Stimulated activated naive CD8-positive, alpha-beta T cell treated with anti-CD3 and anti-CD28 coated beads, Interleukin-15, Interleukin-2, amounts not matched to agents 100 ng/mL and 50 ng/mL, for 24 hours (primary cell): Measurements from ENCODE around the gene MATN4.

Experiments
- H3K27ac Mint-ChIP-seq: one replicate; pipeline ENCODE4 v1.8.0; 2021; ENCODE audit warnings: mild to moderate bottlenecking, mixed read lengths
- H3K27me3 Mint-ChIP-seq: one replicate; pipeline ENCODE4 v1.8.0; 2021; ENCODE audit warnings: mixed read lengths
- H3K36me3 Mint-ChIP-seq: one replicate; pipeline ENCODE4 v1.8.0; 2021; ENCODE audit warnings: low read depth, mixed read lengths
- H3K4me1 Mint-ChIP-seq: one replicate; pipeline ENCODE4 v1.8.0; 2021; ENCODE audit warnings: low read depth, mixed read lengths
- H3K4me3 Mint-ChIP-seq: one replicate; pipeline ENCODE4 v1.8.0; 2021; ENCODE audit warnings: mild to moderate bottlenecking, mixed read lengths
- H3K9me3 Mint-ChIP-seq: one replicate; pipeline ENCODE4 v1.8.0; 2021; ENCODE audit warnings: mixed read lengths

The MATN4 gene

GRCh38 chr20:45330476-45330875, 22.4 kb upstream of the MATN4 start:
- H3K27ac Mint-ChIP-seq = no peak overlapping the region

GRCh38 chr20:45329497-45330319, 21.6 kb upstream of the MATN4 start:
- Mint-ChIP-seq H3K9me3 (no peaks in the 10 kb centered on the region), H3K4me3 (no peak overlapping the region), H3K27ac (no peak overlapping the region), H3K27me3 (no peaks in the 10 kb centered on the region), H3K36me3 (peaks cover 54% of the 10 kb centered on the region), H3K4me1 (no peaks in the 10 kb centered on the region)

More at GRCh38 chr20:45330476-45330875, 22.4 kb upstream of the MATN4 start:
- Mint-ChIP-seq H3K9me3 (no peaks in the 10 kb centered on the region), H3K27me3 (no peaks in the 10 kb centered on the region), H3K4me1 (no peaks in the 10 kb centered on the region), H3K36me3 (peaks cover 58% of the 10 kb centered on the region), H3K4me3 (no peak overlapping the region)

- H3K4me3 Mint-ChIP-seq = no peak overlapping the region
- no peaks in the 10 kb centered on the region for H3K4me1 Mint-ChIP-seq
- H3K27ac Mint-ChIP-seq = no peak overlapping the region
- no peaks in the 10 kb centered on the region for H3K9me3 Mint-ChIP-seq
- no peaks in the 10 kb centered on the region for H3K27me3 Mint-ChIP-seq
- peaks cover 54% of the 10 kb centered on the region for H3K36me3 Mint-ChIP-seq
Observed at GRCh38 chr20:45328451-45328850, 20.4 kb upstream of the MATN4 start.

- no peak overlapping the region for H3K27ac Mint-ChIP-seq
Observed at GRCh38 chr20:45325371-45325770, 17.3 kb upstream of the MATN4 start.

GRCh38 chr20:45323731-45324130, 15.6 kb upstream of the MATN4 start:
- no peak overlapping the region for H3K27ac Mint-ChIP-seq
- no peaks in the 10 kb centered on the region for H3K9me3 Mint-ChIP-seq
- peaks cover 28% of the 10 kb centered on the region for H3K4me1 Mint-ChIP-seq

More at GRCh38 chr20:45325371-45325770, 17.3 kb upstream of the MATN4 start:
- Mint-ChIP-seq H3K27me3 (no peaks in the 10 kb centered on the region), H3K4me3 (no peak overlapping the region), H3K4me1 (peaks cover 17% of the 10 kb centered on the region), H3K36me3 (peaks cover 39% of the 10 kb centered on the region), H3K9me3 (no peaks in the 10 kb centered on the region)

GRCh38 chr20:45322952-45323383, 14.9 kb upstream of the MATN4 start:
- H3K9me3 Mint-ChIP-seq = no peaks in the 10 kb centered on the region
- H3K27me3 Mint-ChIP-seq = no peaks in the 10 kb centered on the region
- H3K36me3 Mint-ChIP-seq = peaks cover 21% of the 10 kb centered on the region
- peaks cover 35% of the 10 kb centered on the region for H3K4me1 Mint-ChIP-seq
- no peak overlapping the region for H3K27ac Mint-ChIP-seq
- H3K4me3 Mint-ChIP-seq = no peak overlapping the region

More at GRCh38 chr20:45323731-45324130, 15.6 kb upstream of the MATN4 start:
- no peaks in the 10 kb centered on the region for H3K27me3 Mint-ChIP-seq
- no peak overlapping the region for H3K4me3 Mint-ChIP-seq
- H3K36me3 Mint-ChIP-seq = peaks cover 28% of the 10 kb centered on the region

- Mint-ChIP-seq H3K4me1 (peaks cover 46% of the 10 kb centered on the region), H3K27me3 (peaks cover 12% of the 10 kb centered on the region), H3K9me3 (no peaks in the 10 kb centered on the region), H3K27ac (peak overlapping the region; percentile 52), H3K36me3 (peaks cover 5% of the 10 kb centered on the region), H3K4me3 (peak overlapping the region; percentile 23)
Observed at GRCh38 chr20:45320948-45321595, 13.0 kb upstream of the MATN4 start.

- H3K4me3 Mint-ChIP-seq = peak overlapping the region; percentile 21
- peaks cover 30% of the 10 kb centered on the region for H3K27me3 Mint-ChIP-seq
- peaks cover 46% of the 10 kb centered on the region for H3K4me1 Mint-ChIP-seq
- peak overlapping the region; percentile 94 for H3K27ac Mint-ChIP-seq
- no peaks in the 10 kb centered on the region for H3K9me3 Mint-ChIP-seq
- H3K36me3 Mint-ChIP-seq = no peaks in the 10 kb centered on the region
Observed at GRCh38 chr20:45318948-45319347, 10.8 kb upstream of the MATN4 start.

- no peak overlapping the region for H3K4me3 Mint-ChIP-seq
- H3K27ac Mint-ChIP-seq = peak overlapping the region; percentile 94
- peaks cover 35% of the 10 kb centered on the region for H3K27me3 Mint-ChIP-seq
- no peaks in the 10 kb centered on the region for H3K9me3 Mint-ChIP-seq
- peaks cover 46% of the 10 kb centered on the region for H3K4me1 Mint-ChIP-seq
- H3K36me3 Mint-ChIP-seq = no peaks in the 10 kb centered on the region
Observed at GRCh38 chr20:45318386-45318939, 10.4 kb upstream of the MATN4 start.

GRCh38 chr20:45317826-45318225, 9.7 kb upstream of the MATN4 start:
- no peak overlapping the region for H3K4me3 Mint-ChIP-seq
- no peaks in the 10 kb centered on the region for H3K36me3 Mint-ChIP-seq
- H3K27me3 Mint-ChIP-seq = peaks cover 36% of the 10 kb centered on the region
- H3K27ac Mint-ChIP-seq = no peak overlapping the region
- H3K9me3 Mint-ChIP-seq = no peaks in the 10 kb centered on the region
- H3K4me1 Mint-ChIP-seq = peaks cover 46% of the 10 kb centered on the region

- no peaks in the 10 kb centered on the region for H3K36me3 Mint-ChIP-seq
- peaks cover 37% of the 10 kb centered on the region for H3K4me1 Mint-ChIP-seq
- peaks cover 49% of the 10 kb centered on the region for H3K27me3 Mint-ChIP-seq
- H3K27ac Mint-ChIP-seq = no peak overlapping the region
- no peak overlapping the region for H3K4me3 Mint-ChIP-seq
- no peaks in the 10 kb centered on the region for H3K9me3 Mint-ChIP-seq
Observed at GRCh38 chr20:45316150-45317080, 8.3 kb upstream of the MATN4 start.

GRCh38 chr20:45315672-45316071, 7.6 kb upstream of the MATN4 start:
- Mint-ChIP-seq H3K27ac (peak overlapping the region; percentile 17), H3K4me3 (no peak overlapping the region), H3K4me1 (peaks cover 30% of the 10 kb centered on the region), H3K36me3 (no peaks in the 10 kb centered on the region), H3K27me3 (peaks cover 57% of the 10 kb centered on the region), H3K9me3 (no peaks in the 10 kb centered on the region)

- Mint-ChIP-seq H3K27ac (no peak overlapping the region), H3K4me3 (no peak overlapping the region), H3K4me1 (peaks cover 24% of the 10 kb centered on the region), H3K36me3 (no peaks in the 10 kb centered on the region), H3K27me3 (peaks cover 67% of the 10 kb centered on the region), H3K9me3 (no peaks in the 10 kb centered on the region)
Observed at GRCh38 chr20:45313943-45314342, 5.8 kb upstream of the MATN4 start.

- H3K27ac Mint-ChIP-seq = no peak overlapping the region
- peaks cover 72% of the 10 kb centered on the region for H3K27me3 Mint-ChIP-seq
- H3K4me3 Mint-ChIP-seq = no peak overlapping the region
- peaks cover 16% of the 10 kb centered on the region for H3K4me1 Mint-ChIP-seq
- no peaks in the 10 kb centered on the region for H3K36me3 Mint-ChIP-seq
- H3K9me3 Mint-ChIP-seq = no peaks in the 10 kb centered on the region
Observed at GRCh38 chr20:45313065-45313695, 5.1 kb upstream of the MATN4 start.
